ENCODE results near the gene CYP26B1. TPM values are rescaled to one million over a fixed set of nuclear protein-coding genes. Genes with fewer than 3 reads are reported as not detected.

CYP26B1 gene
- polyA plus RNA-seq, 1 donor (not counting 4 experiments of a cell fraction or from before 2014, with no cell fraction given) = 1.2 TPM

DNA sequence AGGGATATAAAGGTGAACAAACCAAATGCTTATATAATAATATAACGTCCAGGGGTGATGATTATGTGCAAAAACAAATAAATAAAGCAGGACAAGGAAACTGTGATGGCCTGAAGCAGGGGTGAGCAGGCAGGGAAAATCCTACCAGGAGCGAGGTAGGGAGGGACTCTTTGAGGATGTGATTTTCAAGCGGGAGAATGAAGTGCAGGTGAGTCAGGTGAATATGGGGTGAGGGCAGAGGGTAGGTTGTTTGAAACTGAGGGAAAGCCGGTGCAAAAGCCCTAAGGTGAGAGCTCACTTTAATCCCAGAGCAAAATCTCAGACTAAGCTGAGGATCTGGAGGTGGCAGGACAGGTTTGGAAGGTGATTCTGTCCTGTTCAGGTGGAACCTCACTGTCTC, 40.7 kb downstream of the CYP26B1 start:
- no peaks in the 10 kb centered on the region for H4K20me1 ChIP-seq (ENCODE audit: control insufficient read depth, extremely low read depth, insufficient read depth, low read length)
- no peak for DNase-seq (ENCODE audit: low read depth, low spot score)
- peak overlapping the region; percentile 17 for H2AFZ ChIP-seq (ENCODE audit: control insufficient read depth, low read length)
- no peak overlapping the region for H3K9ac ChIP-seq (ENCODE audit: control insufficient read depth, extremely low read depth, insufficient read depth, low read length)
- H3K4me3 ChIP-seq (ENCODE audit: control insufficient read depth in 2 of 3, extremely low read depth in 1 of 3, insufficient read depth in 2 of 3, low read depth in 1 of 3, low read length in 3 of 3) = no peak overlapping the region
- H3K9me1 ChIP-seq (ENCODE audit: control insufficient read depth, extremely low read depth, insufficient read depth, low read length) = no peaks in the 10 kb centered on the region
- no peaks in the 10 kb centered on the region for H3K79me2 ChIP-seq (ENCODE audit: control insufficient read depth, insufficient read depth, low read length)
- no peaks in the 10 kb centered on the region for H3K27me3 ChIP-seq (ENCODE audit: control insufficient read depth, extremely low read depth, insufficient read depth, low read length)
- no peaks in the 10 kb centered on the region for H3K36me3 ChIP-seq (ENCODE audit: control insufficient read depth in 2 of 2, extremely low read depth in 1 of 2, insufficient read depth in 2 of 2, low read length in 2 of 2)
- FAIRE-seq = peak; percentile 41
- dilution Hi-C loops (cut with MboI; ENCODE audit: extremely low pct_ligation_motif_present, low sequenced_read_pairs) = no loop called here
- no peak for TF ChIP-seq EZH2 (IDR thresholded peaks at IDR 0.05; ENCODE audit: low read length)
- TF ChIP-seq, protein P1, sequence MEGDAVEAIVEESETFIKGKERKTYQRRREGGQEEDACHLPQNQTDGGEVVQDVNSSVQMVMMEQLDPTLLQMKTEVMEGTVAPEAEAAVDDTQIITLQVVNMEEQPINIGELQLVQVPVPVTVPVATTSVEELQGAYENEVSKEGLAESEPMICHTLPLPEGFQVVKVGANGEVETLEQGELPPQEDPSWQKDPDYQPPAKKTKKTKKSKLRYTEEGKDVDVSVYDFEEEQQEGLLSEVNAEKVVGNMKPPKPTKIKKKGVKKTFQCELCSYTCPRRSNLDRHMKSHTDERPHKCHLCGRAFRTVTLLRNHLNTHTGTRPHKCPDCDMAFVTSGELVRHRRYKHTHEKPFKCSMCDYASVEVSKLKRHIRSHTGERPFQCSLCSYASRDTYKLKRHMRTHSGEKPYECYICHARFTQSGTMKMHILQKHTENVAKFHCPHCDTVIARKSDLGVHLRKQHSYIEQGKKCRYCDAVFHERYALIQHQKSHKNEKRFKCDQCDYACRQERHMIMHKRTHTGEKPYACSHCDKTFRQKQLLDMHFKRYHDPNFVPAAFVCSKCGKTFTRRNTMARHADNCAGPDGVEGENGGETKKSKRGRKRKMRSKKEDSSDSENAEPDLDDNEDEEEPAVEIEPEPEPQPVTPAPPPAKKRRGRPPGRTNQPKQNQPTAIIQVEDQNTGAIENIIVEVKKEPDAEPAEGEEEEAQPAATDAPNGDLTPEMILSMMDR (optimal IDR thresholded peaks at IDR 0.05 in 1 of 3, IDR thresholded peaks at IDR 0.05 in 1 of 3, conservative IDR thresholded peaks at IDR 0.05 in 1 of 3; ENCODE audit: extremely low read depth in 1 of 3, insufficient read depth in 2 of 3, low read length in 3 of 3) = no peak
- no peak overlapping the region for H3K27ac ChIP-seq (ENCODE audit: control insufficient read depth, insufficient read depth, low read length)
- H3K9me3 ChIP-seq (ENCODE audit: control insufficient read depth, low read depth, low read length) = no peaks in the 10 kb centered on the region
- H3K4me1 ChIP-seq (ENCODE audit: control insufficient read depth, extremely low read depth, insufficient read depth, low read length) = peaks cover 23% of the 10 kb centered on the region
- H3K4me2 ChIP-seq (ENCODE audit: control insufficient read depth, extremely low read depth, insufficient read depth, low read depth, low read length) = no peak overlapping the region

DNA sequence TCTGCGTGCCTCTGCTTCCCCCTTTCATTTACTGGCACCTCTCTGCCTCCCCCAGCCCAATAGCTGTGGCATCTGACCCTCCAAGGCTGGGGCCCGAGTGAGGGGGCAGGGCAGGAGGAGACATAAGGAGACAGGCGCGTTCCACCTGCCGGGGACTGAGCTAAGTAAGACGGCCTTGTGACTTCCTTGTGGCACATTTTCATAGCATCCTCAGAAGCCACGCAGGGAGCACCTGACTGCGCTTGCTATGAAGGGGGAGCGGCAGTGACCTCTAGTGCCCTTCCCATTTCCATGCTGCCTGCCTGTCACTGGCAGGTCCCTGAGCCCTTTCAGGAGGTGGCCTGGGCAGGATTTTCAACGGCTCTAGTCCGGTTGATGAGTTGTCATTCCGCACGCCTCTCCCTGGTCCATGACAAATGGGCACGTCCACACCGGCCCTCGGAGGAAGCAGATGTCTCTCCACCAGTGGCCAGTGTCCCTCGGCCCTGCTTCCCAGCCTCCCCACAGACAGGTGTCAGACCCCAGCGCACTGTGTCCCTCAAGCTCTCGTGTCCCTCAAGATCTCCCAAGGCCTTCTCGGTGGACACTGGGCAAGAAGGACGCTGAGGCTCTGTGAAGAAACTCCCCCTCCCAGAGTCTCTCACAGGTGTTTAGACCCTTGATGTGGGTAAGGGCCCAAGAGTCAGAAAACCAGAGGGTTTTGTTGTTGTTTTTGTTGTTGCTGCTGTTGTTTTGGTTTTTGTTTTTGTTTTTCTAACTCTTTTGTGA, 42.7 kb downstream of the CYP26B1 start:
- no peak overlapping the region for H3K4me3 ChIP-seq (ENCODE audit: control insufficient read depth in 2 of 3, extremely low read depth in 1 of 3, insufficient read depth in 2 of 3, low read depth in 1 of 3, low read length in 3 of 3)
- H3K36me3 ChIP-seq (ENCODE audit: control insufficient read depth in 2 of 2, extremely low read depth in 1 of 2, insufficient read depth in 2 of 2, low read length in 2 of 2) = no peaks in the 10 kb centered on the region
- no peak overlapping the region for H3K27ac ChIP-seq (ENCODE audit: control insufficient read depth, insufficient read depth, low read length)
- no peak overlapping the region for H3K9ac ChIP-seq (ENCODE audit: control insufficient read depth, extremely low read depth, insufficient read depth, low read length)
- no peak for DNase-seq (ENCODE audit: low read depth, low spot score)
- H4K20me1 ChIP-seq (ENCODE audit: control insufficient read depth, extremely low read depth, insufficient read depth, low read length) = no peaks in the 10 kb centered on the region
- no peaks in the 10 kb centered on the region for H3K27me3 ChIP-seq (ENCODE audit: control insufficient read depth, extremely low read depth, insufficient read depth, low read length)
- H3K4me2 ChIP-seq (ENCODE audit: control insufficient read depth, extremely low read depth, insufficient read depth, low read depth, low read length) = no peak overlapping the region
- H2AFZ ChIP-seq (ENCODE audit: control insufficient read depth, low read length) = no peak overlapping the region
- H3K79me2 ChIP-seq (ENCODE audit: control insufficient read depth, insufficient read depth, low read length) = no peaks in the 10 kb centered on the region
- dilution Hi-C loops (cut with MboI; ENCODE audit: extremely low pct_ligation_motif_present, low sequenced_read_pairs) = no loop called here
- H3K9me1 ChIP-seq (ENCODE audit: control insufficient read depth, extremely low read depth, insufficient read depth, low read length) = no peaks in the 10 kb centered on the region
- no peaks in the 10 kb centered on the region for H3K9me3 ChIP-seq (ENCODE audit: control insufficient read depth, low read depth, low read length)
- no peak for FAIRE-seq
- H3K4me1 ChIP-seq (ENCODE audit: control insufficient read depth, extremely low read depth, insufficient read depth, low read length) = peaks cover 23% of the 10 kb centered on the region
- no peak for TF ChIP-seq EZH2 (IDR thresholded peaks at IDR 0.05; ENCODE audit: low read length)
- TF ChIP-seq, protein P1 (optimal IDR thresholded peaks at IDR 0.05 in 1 of 3, IDR thresholded peaks at IDR 0.05 in 1 of 3, conservative IDR thresholded peaks at IDR 0.05 in 1 of 3; ENCODE audit: extremely low read depth in 1 of 3, insufficient read depth in 2 of 3, low read length in 3 of 3) = no peak

Data from keratinocyte (primary cell).